H1 (cell line): ENCODE measurements around the gene PSMC2. TPM values are rescaled to one million over a fixed set of nuclear protein-coding genes. Genes with fewer than 3 reads are reported as not detected.

Source experiments
- CTCF ChIA-PET: fragments of 300-600 bp; sonication (Branson Sonifier 250); formaldehyde crosslinking; loops from one replicate; lab custom pipeline; 2021; ENCODE audit not compliant: partially characterized antibody; lab: Charles Lee
- POLR2A ChIA-PET: fragments of 300-600 bp; sonication (Branson Sonifier 250); formaldehyde crosslinking; loops from one replicate; lab custom pipeline; 2021; ENCODE audit warnings: inconsistent platforms; ENCODE audit not compliant: partially characterized antibody; lab: Charles Lee
- DNase-seq, 2 experiments: peaks; one replicate each; pipeline versions ENCODE4 v3.0.0 to v3.0.0-alpha.2; 2010 to 2022; ENCODE audit warnings: low spot score in 2 of 2, low read depth in 1 of 2, mixed read lengths in 1 of 2
- FAIRE-seq: peaks from 2 replicates; lab custom pipeline; 2011; peaks lifted over from hg19 to GRCh38; lab: Jason Lieb, UNC
- H2AFZ ChIP-seq: 2 replicates; pipeline ENCODE4 v1.8.1; 2012; ENCODE audit warnings: low read length, inconsistent platforms
- H2AK5ac ChIP-seq: 2 replicates; pipeline ENCODE4 v1.6.1; 2013; ENCODE audit warnings: low read depth, low read length
- H2BK120ac ChIP-seq: replicated peaks from 2 replicates; pipeline ENCODE3; 2013; ENCODE audit warnings: low read depth, low read length, inconsistent platforms
- H2BK12ac ChIP-seq: 2 replicates; pipeline ENCODE4 v1.6.1; 2013; ENCODE audit warnings: low read depth, low read length
- H2BK15ac ChIP-seq: 2 replicates; pipeline ENCODE4 v1.6.1; 2013; ENCODE audit warnings: low read length
- H2BK20ac ChIP-seq: 2 replicates; pipeline ENCODE4 v1.6.1; 2013; ENCODE audit warnings: low read length
- H2BK5ac ChIP-seq: 2 replicates; pipeline ENCODE4 v1.6.1; 2013; ENCODE audit warnings: low read depth, low read length
- H3K14ac ChIP-seq: 2 replicates; pipeline ENCODE4 v1.6.1; 2013; ENCODE audit warnings: inconsistent platforms; ENCODE audit not compliant: insufficient read length
- H3K18ac ChIP-seq: 2 replicates; pipeline ENCODE4 v1.6.1; 2013; ENCODE audit warnings: low read length; ENCODE audit errors: extremely low read depth
- H3K23ac ChIP-seq: 2 replicates; pipeline ENCODE4 v1.6.1; 2013; ENCODE audit warnings: inconsistent platforms; ENCODE audit not compliant: insufficient read length
- H3K23me2 ChIP-seq: 2 replicates; pipeline ENCODE4 v1.6.1; 2013; ENCODE audit warnings: low read depth, low read length
- H3K27ac ChIP-seq: 2 replicates; pipeline ENCODE4 v1.6.1; 2011; ENCODE audit warnings: low read depth, low read length, inconsistent platforms
- H3K27me3 ChIP-seq, 4 experiments: replicated peaks in 1 of 4; 1 replicate in 1 of 4; 2 replicates in 3 of 4; pipeline versions ENCODE4 v1.6.1 to v1.8.1; 2011 to 2013; ENCODE audit warnings: low read length in 3 of 4, mild to moderate bottlenecking in 3 of 4, inconsistent platforms in 2 of 4, mixed read lengths in 2 of 4, moderate library complexity in 1 of 4; ENCODE audit not compliant: control insufficient read depth in 3 of 4, insufficient read depth in 3 of 4; ENCODE audit errors: extremely low read depth in 1 of 4
- H3K36me3 ChIP-seq, 4 experiments: 2 replicates each; pipeline versions ENCODE4 v1.6.1 to v1.8.1; 2011 to 2013; ENCODE audit warnings: mild to moderate bottlenecking in 4 of 4, low read length in 3 of 4, moderate library complexity in 2 of 4, control low read depth in 1 of 4, inconsistent platforms in 1 of 4; ENCODE audit not compliant: insufficient read depth in 4 of 4, control insufficient read depth in 2 of 4
- H3K4ac ChIP-seq: replicated peaks from 2 replicates; pipeline ENCODE3; 2013; ENCODE audit warnings: low read length, low read depth, mixed read lengths, inconsistent platforms; ENCODE audit not compliant: insufficient read length
- H3K4me1 ChIP-seq, 4 experiments: replicated peaks in 1 of 4; 1 replicate in 1 of 4; 2 replicates in 3 of 4; pipeline versions ENCODE4 v1.6.1 to v1.8.1; 2011 to 2013; ENCODE audit warnings: low read length in 3 of 4, inconsistent platforms in 2 of 4, mixed read lengths in 1 of 4; ENCODE audit not compliant: insufficient read depth in 4 of 4, control insufficient read depth in 3 of 4
- H3K4me2 ChIP-seq, 2 experiments: 2 replicates each; pipeline versions ENCODE4 v1.6.1 to v1.8.1; 2011 to 2013; ENCODE audit warnings: low read depth in 2 of 2, low read length in 2 of 2, control low read depth in 1 of 2, inconsistent platforms in 1 of 2, mild to moderate bottlenecking in 1 of 2; ENCODE audit not compliant: insufficient read depth in 1 of 2
- H3K4me3 ChIP-seq, 4 experiments: fragments of 200-600, 300-600 bp in 1 of 4; sonication (generic), shearing (Covaris generic), sonication (Bioruptor Twin) in 1 of 4; 2 replicates each; pipeline versions ENCODE4 v1.5.1 to v1.8.1; 2011 to 2016; ENCODE audit warnings: low read length in 4 of 4, low read depth in 3 of 4, control low read depth in 2 of 4, inconsistent platforms in 2 of 4, mild to moderate bottlenecking in 2 of 4, mixed read lengths in 1 of 4, moderate library complexity in 1 of 4; ENCODE audit not compliant: insufficient read depth in 2 of 4; ENCODE audit errors: extremely low read depth in 1 of 4
- H3K56ac ChIP-seq: replicated peaks from 2 replicates; pipeline ENCODE3; 2013; ENCODE audit warnings: low read depth, mild to moderate bottlenecking, mixed read lengths, low read length, inconsistent platforms; ENCODE audit not compliant: insufficient read length
- H3K79me1 ChIP-seq: 2 replicates; pipeline ENCODE4 v1.6.1; 2013; ENCODE audit warnings: low read depth, low read length, control low read depth
- H3K79me2 ChIP-seq, 2 experiments: 2 replicates each; pipeline versions ENCODE4 v1.6.1 to v1.8.1; 2012 to 2013; ENCODE audit warnings: low read length in 2 of 2, mild to moderate bottlenecking in 2 of 2, inconsistent platforms in 1 of 2; ENCODE audit not compliant: insufficient read depth in 2 of 2, control insufficient read depth in 1 of 2
- H3K9ac ChIP-seq, 4 experiments: replicated peaks in 1 of 4; 1 replicate in 1 of 4; 2 replicates in 3 of 4; pipeline versions ENCODE4 v1.6.1 to v1.8.1; 2011 to 2013; ENCODE audit warnings: low read depth in 3 of 4, low read length in 3 of 4, control low read depth in 2 of 4, mild to moderate bottlenecking in 2 of 4, moderate library complexity in 2 of 4, inconsistent platforms in 1 of 4; ENCODE audit errors: extremely low read depth in 1 of 4
- H3K9me3 ChIP-seq, 2 experiments: 2 replicates each; pipeline versions ENCODE4 v1.6.1 to v1.8.1; 2012 to 2013; ENCODE audit warnings: mild to moderate bottlenecking in 2 of 2, moderate library complexity in 2 of 2, control low read depth in 1 of 2, inconsistent platforms in 1 of 2, low read depth in 1 of 2, low read length in 1 of 2, mixed read lengths in 1 of 2; ENCODE audit not compliant: insufficient read depth in 2 of 2
- H4K20me1 ChIP-seq, 2 experiments: replicated peaks in 1 of 2; 2 replicates each; pipeline versions ENCODE3 to v1.8.1; 2011 to 2013; ENCODE audit warnings: inconsistent platforms in 2 of 2, low read length in 2 of 2, mild to moderate bottlenecking in 1 of 2; ENCODE audit not compliant: insufficient read depth in 2 of 2, control insufficient read depth in 1 of 2
- H4K5ac ChIP-seq: 2 replicates; pipeline ENCODE4 v1.6.1; 2013; ENCODE audit warnings: low read length, low read depth, mixed read lengths, inconsistent platforms; ENCODE audit not compliant: insufficient read length
- H4K8ac ChIP-seq: 2 replicates; pipeline ENCODE4 v1.8.0; 2013; ENCODE audit warnings: mild to moderate bottlenecking, moderate library complexity, low read length, inconsistent platforms; ENCODE audit not compliant: insufficient read depth; ENCODE audit errors: extremely low read depth
- H4K91ac ChIP-seq: replicated peaks from 2 replicates; pipeline ENCODE3; 2013; ENCODE audit warnings: low read length, mixed read lengths, inconsistent platforms; ENCODE audit not compliant: insufficient read length
- ATF2 ChIP-seq: IDR thresholded peaks from 2 replicates; pipeline ENCODE4 v1.6.1; 2012; ENCODE audit warnings: low read length, inconsistent platforms
- BCL11A ChIP-seq, 2 experiments: IDR thresholded peaks; one replicate each; pipeline ENCODE4 v1.6.1; 2011; ENCODE audit warnings: low read depth in 2 of 2, low read length in 2 of 2, mild to moderate bottlenecking in 2 of 2
- CBX5 ChIP-seq: fragments of 300-800, 300-1000 bp; sonication (generic); IDR thresholded peaks from 2 replicates; pipeline ENCODE4 v1.7.1; 2016; ENCODE audit warnings: antibody characterized with exemption, low read length, low read depth
- EP300 ChIP-seq, 2 experiments: IDR thresholded peaks; 1 replicate in 1 of 2; 2 replicates in 1 of 2; pipeline ENCODE4 v1.6.1; 2011 to 2012; ENCODE audit warnings: low read depth in 2 of 2, low read length in 2 of 2, mild to moderate bottlenecking in 2 of 2, borderline replicate concordance in 1 of 2, inconsistent platforms in 1 of 2, moderate library complexity in 1 of 2
- JUN ChIP-seq: IDR thresholded peaks from 2 replicates; pipeline ENCODE4 v1.6.1; 2011; ENCODE audit warnings: low read depth, mild to moderate bottlenecking, improper control_type of control experiment, low read length
- JUND ChIP-seq: IDR thresholded peaks from 2 replicates; pipeline ENCODE4 v1.6.1; 2011; ENCODE audit warnings: mild to moderate bottlenecking, improper control_type of control experiment, low read length
- KDM1A ChIP-seq: fragments of 200-600, 300-600 bp; sonication (generic); IDR thresholded peaks from 2 replicates; pipeline ENCODE4 v1.7.1; 2016; ENCODE audit warnings: mild to moderate bottlenecking, low read length, borderline replicate concordance
- SIN3A ChIP-seq, 2 experiments: IDR thresholded peaks in 1 of 2; conservative IDR thresholded peaks in 1 of 2; 2 replicates each; pipeline ENCODE4 v1.6.1; 2011 to 2012; ENCODE audit warnings: low read length in 2 of 2, improper control_type of control experiment in 1 of 2, low read depth in 1 of 2, mild to moderate bottlenecking in 1 of 2
- SP1 ChIP-seq: IDR thresholded peaks from 2 replicates; pipeline ENCODE4 v1.6.1; 2011; ENCODE audit warnings: low read depth, low read length
- SP4 ChIP-seq: IDR thresholded peaks from 2 replicates; pipeline ENCODE4 v1.6.1; 2012; ENCODE audit warnings: low read length, inconsistent platforms
- TAF7 ChIP-seq: optimal IDR thresholded peaks from 2 replicates; pipeline ENCODE3; 2011; ENCODE audit warnings: low read depth, mild to moderate bottlenecking, inconsistent platforms, low read length, moderate library complexity, borderline replicate concordance
- YY1 ChIP-seq: IDR thresholded peaks from 2 replicates; pipeline ENCODE4 v1.6.1; 2011; ENCODE audit warnings: low read depth, mild to moderate bottlenecking, low read length
- ZNF274 ChIP-seq: IDR thresholded peaks from 2 replicates; pipeline ENCODE4 v1.7.0; 2012; ENCODE audit warnings: low read length, borderline replicate concordance; ENCODE audit errors: extremely low read depth
- WGBS, 2 experiments: shearing (Covaris generic) in 1 of 2; methylation state at CpG; one replicate each; pipeline versions ENCODE4 v1.1.6 to v1.1.7; 2013 to 2015; ENCODE audit warnings: low lambda C conversion rate in 2 of 2, mixed read lengths in 2 of 2, inconsistent platforms in 1 of 2, low coverage in 1 of 2, missing lambda C conversion rate in 1 of 2; ENCODE audit not compliant: insufficient replicate concordance in 2 of 2, insufficient coverage in 1 of 2, insufficient read length in 1 of 2; ENCODE audit errors: extremely low coverage in 1 of 2, missing lambda C conversion rate in 1 of 2; 5-methylcytosine and 5-hydroxymethylcytosine counted together
- polyA plus RNA-seq, 7 experiments: library from polyadenylated mRNA; depleted of rRNA in 3 of 7; stranded (reverse) in 5 of 7; unstranded in 2 of 7; fragments of >200 nt in 5 of 7; fragments of 200-250 nt in 2 of 7; gene quantifications; 1 replicate in 5 of 7; 2 replicates in 1 of 7; 4 replicates in 1 of 7; pipeline versions ENCODE4 v1.2.1 to v1.2.3, GENCODE V29; 2011 to 2013; ENCODE audit warnings: missing spikeins in 2 of 7, mixed read lengths in 2 of 7
- total RNA-seq: library from RNA; stranded (reverse); fragmentation: NEBNext Ultra II Directional; extraction: Animal tissue kit (Norgen Biotek cat#: 25700); gene quantifications from 2 replicates; pipeline ENCODE4 v1.2.1, GENCODE V29; 2021

PSMC2 gene
- total and polyA plus RNA-seq, 2 of the 8 experiments (the other 6 are each of a cell fraction or from before 2014, with no cell fraction given), result 80.9 to 141 TPM

GRCh38 chr7:103396471-103396870 lies 49.0 kb downstream of the PSMC2 start:
- H2BK5ac ChIP-seq, result no peak overlapping the region
- no peaks in the 10 kb centered on the region for H3K36me3 ChIP-seq
- H2AK5ac ChIP-seq, result no peak overlapping the region
- H4K8ac ChIP-seq, result no peak overlapping the region
- ChIA-PET CTCF (interaction anchor here (1.0 kb wide), 1 partner anchor 11 kb away, joined by 3 read pairs; no protein-coding TSS in a partner anchor), POLR2A (no interaction called here)
- no peak overlapping the region for H2AFZ ChIP-seq
- no peaks in the 10 kb centered on the region for H3K4me1 ChIP-seq
- H3K23me2 ChIP-seq, result no peaks in the 10 kb centered on the region
- no peaks in the 10 kb centered on the region for H3K79me2 ChIP-seq
- no peaks in the 10 kb centered on the region for H3K27me3 ChIP-seq
- no peak overlapping the region for H2BK120ac ChIP-seq
- no peak overlapping the region for H2BK12ac ChIP-seq
- no peak overlapping the region for H3K23ac ChIP-seq
- no peak overlapping the region for H3K27ac ChIP-seq
- no peak overlapping the region for H3K4me3 ChIP-seq
- no peak overlapping the region for H3K56ac ChIP-seq
- H4K20me1 ChIP-seq, result no peaks in the 10 kb centered on the region
- no peak overlapping the region for H2BK20ac ChIP-seq
- H3K9ac ChIP-seq, result no peak overlapping the region
- FAIRE-seq, result no peak
- H4K91ac ChIP-seq, result no peak overlapping the region
- H3K4me2 ChIP-seq, result no peak overlapping the region
- no peak overlapping the region for H3K14ac ChIP-seq
- no peak for DNase-seq
- H3K4ac ChIP-seq, result no peak overlapping the region
- no peak overlapping the region for H4K5ac ChIP-seq
- no peak overlapping the region for H3K18ac ChIP-seq
- H2BK15ac ChIP-seq, result no peak overlapping the region
- H3K9me3 ChIP-seq, result no peaks in the 10 kb centered on the region
- 62% methylated on average over 8 of the region's 8 CpGs; no CpG with 5 or more reads in 1 of the 2 experiments for WGBS, 2 experiments
- no peaks in the 10 kb centered on the region for H3K79me1 ChIP-seq
- TF ChIP-seq JUN (no peak), SP1 (no peak), JUND (no peak), KDM1A (no peak), YY1 (no peak), SIN3A (conservative IDR thresholded peaks at IDR 0.05 in 1 of 2, IDR thresholded peaks at IDR 0.05 in 1 of 2; ENCODE audit: low read depth in 1 of 2, low read length in 2 of 2) (no peak), SP4 (no peak), ZNF274 (no peak), ATF2 (no peak), TAF7 (no peak), BCL11A (IDR thresholded peaks at IDR 0.05; ENCODE audit: low read depth in 2 of 2, low read length in 2 of 2) (no peak), EP300 (IDR thresholded peaks at IDR 0.05; ENCODE audit: borderline replicate concordance in 1 of 2, low read depth in 2 of 2, low read length in 2 of 2) (no peak), CBX5 (no peak)
